Mesenchymal stem cell (in vitro differentiated cells and primary cell): ENCODE results near the gene SLC35E4.
A peak's percentile ranks its signal among the peaks of the same experiment; 100 is the strongest.
"Not testable (repeated sequence)": the region's sequence is repeated elsewhere in the genome, so short reads cannot be mapped to it uniquely, and the experiment has no call there.

ENCODE experiments used
- DNase-seq: peaks from one replicate; pipeline ENCODE4 v3.0.0-alpha.2; 2013
- H2AFZ ChIP-seq: one replicate; pipeline ENCODE4 v1.6.1; 2013; ENCODE audit warnings: low read depth, mild to moderate bottlenecking, control low read depth, inconsistent platforms, low read length, moderate library complexity
- H2AK5ac ChIP-seq: 2 replicates; pipeline ENCODE4 v1.6.1; 2013; ENCODE audit warnings: low read length, moderate library complexity, mild to moderate bottlenecking, inconsistent platforms; ENCODE audit not compliant: severe bottlenecking
- H2BK120ac ChIP-seq: one replicate; pipeline ENCODE4 v1.6.1; 2013; ENCODE audit warnings: low read depth, mild to moderate bottlenecking, inconsistent platforms, low read length, moderate library complexity
- H2BK12ac ChIP-seq, 2 experiments: one replicate each; pipeline ENCODE4 v1.6.1; 2013; ENCODE audit warnings: inconsistent platforms in 2 of 2, low read length in 2 of 2, mild to moderate bottlenecking in 2 of 2, moderate library complexity in 2 of 2, control low read depth in 1 of 2
- H2BK15ac ChIP-seq: one replicate; pipeline ENCODE4 v1.6.1; 2013; ENCODE audit warnings: mild to moderate bottlenecking, low read depth, inconsistent platforms; ENCODE audit not compliant: poor library complexity, severe bottlenecking
- H2BK5ac ChIP-seq: 2 replicates; pipeline ENCODE4 v1.6.1; 2013; ENCODE audit warnings: low read depth, mild to moderate bottlenecking, low read length, control low read depth, inconsistent platforms; ENCODE audit not compliant: poor library complexity, severe bottlenecking
- H3K14ac ChIP-seq, 2 experiments: one replicate each; pipeline ENCODE4 v1.6.1; 2013; ENCODE audit warnings: inconsistent platforms in 2 of 2, low read length in 2 of 2, control low read depth in 1 of 2, mild to moderate bottlenecking in 1 of 2, moderate library complexity in 1 of 2
- H3K18ac ChIP-seq, 2 experiments: one replicate each; pipeline ENCODE4 v1.6.1; 2013; ENCODE audit warnings: inconsistent platforms in 2 of 2, low read length in 2 of 2, control low read depth in 1 of 2, low read depth in 1 of 2, mild to moderate bottlenecking in 1 of 2
- H3K23ac ChIP-seq, 2 experiments: one replicate each; pipeline ENCODE4 v1.6.1; 2013; ENCODE audit warnings: inconsistent platforms in 2 of 2, low read length in 2 of 2, mild to moderate bottlenecking in 2 of 2, moderate library complexity in 2 of 2, control low read depth in 1 of 2
- H3K27ac ChIP-seq: 2 replicates; pipeline ENCODE4 v1.5.1; 2013; ENCODE audit warnings: mild to moderate bottlenecking, moderate library complexity, low read length, control low read depth, inconsistent platforms; ENCODE audit not compliant: poor library complexity, severe bottlenecking
- H3K27me3 ChIP-seq, 2 experiments: 2 replicates each; pipeline versions ENCODE4 v1.6.1 to v1.7.0; 2013; ENCODE audit warnings: low read length in 2 of 2, mild to moderate bottlenecking in 2 of 2, moderate library complexity in 2 of 2, control low read depth in 1 of 2, inconsistent platforms in 1 of 2; ENCODE audit not compliant: control insufficient read depth in 1 of 2, insufficient read depth in 1 of 2
- H3K36me3 ChIP-seq, 2 experiments: 2 replicates each; pipeline versions ENCODE4 v1.6.1 to v1.7.0; 2013; ENCODE audit warnings: low read length in 2 of 2, control low read depth in 1 of 2, inconsistent platforms in 1 of 2, low read depth in 1 of 2, mild to moderate bottlenecking in 1 of 2; ENCODE audit not compliant: insufficient read depth in 2 of 2, control insufficient read depth in 1 of 2
- H3K4ac ChIP-seq, 2 experiments: one replicate each; pipeline ENCODE4 v1.6.1; 2013; ENCODE audit warnings: inconsistent platforms in 2 of 2, low read length in 2 of 2, mild to moderate bottlenecking in 2 of 2, moderate library complexity in 2 of 2, control low read depth in 1 of 2, low read depth in 1 of 2
- H3K4me1 ChIP-seq: 2 replicates; pipeline ENCODE4 v1.6.1; 2013; ENCODE audit warnings: low read depth, low read length, control low read depth; ENCODE audit not compliant: control insufficient read depth, insufficient read depth
- H3K4me2 ChIP-seq: 2 replicates; pipeline ENCODE4 v1.6.1; 2013; ENCODE audit warnings: low read length, mild to moderate bottlenecking, inconsistent platforms; ENCODE audit not compliant: poor library complexity, severe bottlenecking
- H3K4me3 ChIP-seq, 2 experiments: 2 replicates each; pipeline versions ENCODE4 v1.5.1 to v1.7.0; 2013; ENCODE audit warnings: low read length in 2 of 2, mild to moderate bottlenecking in 2 of 2, control low read depth in 1 of 2, low read depth in 1 of 2; ENCODE audit not compliant: insufficient read depth in 1 of 2
- H3K79me1 ChIP-seq: replicated peaks from 2 replicates; pipeline ENCODE4 v1.6.1; 2013; ENCODE audit warnings: mild to moderate bottlenecking, control low read depth, low read length, inconsistent platforms; ENCODE audit not compliant: poor library complexity, severe bottlenecking
- H3K9ac ChIP-seq: 2 replicates; pipeline ENCODE4 v1.7.0; 2013; ENCODE audit warnings: mild to moderate bottlenecking, low read length, moderate library complexity
- H3K9me3 ChIP-seq: 2 replicates; pipeline ENCODE4 v1.7.0; 2013; ENCODE audit warnings: mild to moderate bottlenecking, low read length; ENCODE audit not compliant: control insufficient read depth
- H4K8ac ChIP-seq: one replicate; pipeline ENCODE4 v1.6.1; 2013; ENCODE audit warnings: inconsistent platforms, mild to moderate bottlenecking, low read length, moderate library complexity
- H4K91ac ChIP-seq: one replicate; pipeline ENCODE4 v1.6.1; 2013; ENCODE audit warnings: mild to moderate bottlenecking, low read length, inconsistent platforms
- WGBS: methylation state at CpG from one replicate; pipeline ENCODE4 v1.1.7; 2013; ENCODE audit warnings: mixed read lengths; 5-methylcytosine and 5-hydroxymethylcytosine counted together

The SLC35E4 gene

GRCh38 chr22:30591588-30592359, 43.8 kb upstream of the SLC35E4 start, which contains the start of gene PES1:
TSS of gene PES1 (minus strand) at chr22:30591910. CDS start at chr22:30591833, 77 bp downstream.
- Histone ChIP-seq H3K4ac (peak within 1 kb of the TSS in 1 of 2 experiments; percentile 22), H2BK5ac (no peak within 1 kb of the TSS), H3K79me1 (peaks cover 25% of the 10 kb centered on the region), H2BK15ac (no peak within 1 kb of the TSS), H2AFZ (no peak within 1 kb of the TSS), H3K9ac (peak within 1 kb of the TSS; percentile 99), H3K27ac (peak within 1 kb of the TSS; percentile 82), H3K4me1 (peaks cover 1% of the 10 kb centered on the region), H3K18ac (peak within 1 kb of the TSS in 1 of 2 experiments; percentile 17), H2AK5ac (no peak within 1 kb of the TSS), H3K27me3 (peaks cover 5 to 15% of the 10 kb centered on the region in 2 experiments), H3K23ac (no peak within 1 kb of the TSS), H2BK12ac (no peak within 1 kb of the TSS), H3K36me3 (peaks cover 25 to 27% of the 10 kb centered on the region in 2 experiments), H3K4me2 (peak within 1 kb of the TSS; percentile 82), H4K8ac (no peak within 1 kb of the TSS), H3K14ac (peak within 1 kb of the TSS in 1 of 2 experiments; percentile 36), H4K91ac (no peak within 1 kb of the TSS), H2BK120ac (no peak within 1 kb of the TSS), H3K9me3 (no peaks in the 10 kb centered on the region), H3K4me3 (peak within 1 kb of the TSS; percentile 63 to 99)
- under 1% methylated on average over 48 of the region's 49 CpGs for WGBS
- DNase-seq, result peak; percentile 99

- H3K27ac ChIP-seq, H3K14ac ChIP-seq, H3K23ac ChIP-seq, H2BK5ac ChIP-seq, H4K91ac ChIP-seq, H2BK120ac ChIP-seq, H3K4ac ChIP-seq, H4K8ac ChIP-seq, H3K4me1 ChIP-seq, DNase-seq, H2AK5ac ChIP-seq, H3K18ac ChIP-seq, H3K9me3 ChIP-seq, H2BK15ac ChIP-seq, H2BK12ac ChIP-seq, H2AFZ ChIP-seq: not testable (repeated sequence)
- Histone ChIP-seq H3K9ac (peak overlapping the region; percentile 99), H3K79me1 (peaks cover 21% of the 10 kb centered on the region), H3K27me3 (peaks cover 5 to 15% of the 10 kb centered on the region in 2 experiments), H3K4me2 (peak overlapping the region; percentile 82), H3K36me3 (peaks cover 20 to 21% of the 10 kb centered on the region in 2 experiments), H3K4me3 (peak overlapping the region in 1 of 2 experiments; percentile 99)
- WGBS, result 54% methylated on average over 18 of the region's 18 CpGs
Observed at GRCh38 chr22:30592360-30592713, 43.2 kb upstream of the SLC35E4 start.

- DNase-seq, result no peak
- Histone ChIP-seq H3K4ac (no peak overlapping the region), H3K23ac (no peak overlapping the region), H2BK12ac (no peak overlapping the region), H4K8ac (no peak overlapping the region), H3K36me3 (no peaks in the 10 kb centered on the region), H4K91ac (no peak overlapping the region), H3K79me1 (no peaks in the 10 kb centered on the region), H3K27ac (no peak overlapping the region), H2AK5ac (no peak overlapping the region), H3K4me1 (peaks cover 2% of the 10 kb centered on the region), H3K4me3 (no peak overlapping the region), H3K18ac (no peak overlapping the region), H3K14ac (no peak overlapping the region), H3K27me3 (peaks cover 5 to 15% of the 10 kb centered on the region in 2 experiments), H2BK120ac (no peak overlapping the region), H2BK15ac (no peak overlapping the region), H3K4me2 (no peak overlapping the region), H2BK5ac (no peak overlapping the region), H2AFZ (no peak overlapping the region), H3K9ac (no peak overlapping the region), H3K9me3 (no peaks in the 10 kb centered on the region)
- 75% methylated on average over 2 of the region's 2 CpGs for WGBS
Observed at GRCh38 chr22:30596199-30596598, 39.4 kb upstream of the SLC35E4 start.

GRCh38 chr22:30596886-30597285, 38.7 kb upstream of the SLC35E4 start:
- Histone ChIP-seq H2BK15ac (no peak overlapping the region), H3K14ac (no peak overlapping the region), H2BK12ac (no peak overlapping the region), H2BK120ac (no peak overlapping the region), H3K36me3 (no peaks in the 10 kb centered on the region), H3K4ac (no peak overlapping the region), H2AFZ (no peak overlapping the region), H3K4me1 (peaks cover 2% of the 10 kb centered on the region), H2AK5ac (no peak overlapping the region), H3K4me3 (no peak overlapping the region), H2BK5ac (no peak overlapping the region), H3K4me2 (no peak overlapping the region), H3K23ac (no peak overlapping the region), H4K8ac (no peak overlapping the region), H4K91ac (no peak overlapping the region), H3K79me1 (no peaks in the 10 kb centered on the region), H3K27ac (no peak overlapping the region), H3K18ac (no peak overlapping the region), H3K27me3 (peaks cover 5 to 15% of the 10 kb centered on the region in 2 experiments), H3K9ac (no peak overlapping the region), H3K9me3 (no peaks in the 10 kb centered on the region)
- WGBS, result 92% methylated on average over 29 of the region's 29 CpGs
- DNase-seq, result no peak
